Colon (tissue), 2 donors: ENCODE measurements around the gene PRR35.

Source experiments
- FAIRE-seq: peaks from 2 replicates; lab custom pipeline; 2012; peaks lifted over from hg19 to GRCh38; lab: Jason Lieb, UNC
- donor health status: control.
- donor health status: control.

PRR35 gene

GRCh38 chr16:580946-581498 is 20.8 kb downstream of the PRR35 start:
- FAIRE-seq: no peak

- no peak for FAIRE-seq
Measured at GRCh38 chr16:582218-582613, 22.0 kb downstream of the PRR35 start.

- no peak for FAIRE-seq
Measured at GRCh38 chr16:582614-583331, 22.6 kb downstream of the PRR35 start.

GRCh38 chr16:583470-583814 is 23.2 kb downstream of the PRR35 start:
- FAIRE-seq: no peak

- FAIRE-seq: no peak
Measured at GRCh38 chr16:583815-584591, 23.8 kb downstream of the PRR35 start.

- FAIRE-seq: no peak
Measured at GRCh38 chr16:585351-585750, 25.2 kb downstream of the PRR35 start.

- FAIRE-seq: no peak
Measured at GRCh38 chr16:586047-586644, 26.0 kb downstream of the PRR35 start.

- no peak for FAIRE-seq
Measured at GRCh38 chr16:586645-587590, 26.7 kb downstream of the PRR35 start.

- no peak for FAIRE-seq
Measured at GRCh38 chr16:588639-588888, 28.4 kb downstream of the PRR35 start.

GRCh38 chr16:588889-589657 is 28.9 kb downstream of the PRR35 start:
- no peak for FAIRE-seq

- FAIRE-seq: no peak
Measured at GRCh38 chr16:589658-590187, 29.5 kb downstream of the PRR35 start, which contains the start of gene RAB40C. TSS of gene RAB40C (plus strand) at chr16:590066. CDS start at chr16:590292, 226 bp downstream.

- FAIRE-seq: no peak
Measured at GRCh38 chr16:590188-590814, 30.1 kb downstream of the PRR35 start.

- no peak for FAIRE-seq
Measured at GRCh38 chr16:590815-591200, 30.6 kb downstream of the PRR35 start.

- no peak for FAIRE-seq
Measured at GRCh38 chr16:591231-591630, 31.0 kb downstream of the PRR35 start.

GRCh38 chr16:591892-592517 is 31.8 kb downstream of the PRR35 start:
- FAIRE-seq: no peak

GRCh38 chr16:592518-593306 is 32.5 kb downstream of the PRR35 start:
- FAIRE-seq: no peak

GRCh38 chr16:593406-593805 is 33.2 kb downstream of the PRR35 start:
- FAIRE-seq: no peak

GRCh38 chr16:593807-594206 is 33.6 kb downstream of the PRR35 start:
- no peak for FAIRE-seq

GRCh38 chr16:595094-595528 is 34.9 kb downstream of the PRR35 start:
- no peak for FAIRE-seq
